Measurements from ENCODE around the gene SCNN1G. TPM values are rescaled to one million over a fixed set of nuclear protein-coding genes. Genes with fewer than 3 reads are reported as not detected.

Gene SCNN1G
- total RNA-seq, 1 experiment from 2014 or later, result 1.3 TPM

DNA sequence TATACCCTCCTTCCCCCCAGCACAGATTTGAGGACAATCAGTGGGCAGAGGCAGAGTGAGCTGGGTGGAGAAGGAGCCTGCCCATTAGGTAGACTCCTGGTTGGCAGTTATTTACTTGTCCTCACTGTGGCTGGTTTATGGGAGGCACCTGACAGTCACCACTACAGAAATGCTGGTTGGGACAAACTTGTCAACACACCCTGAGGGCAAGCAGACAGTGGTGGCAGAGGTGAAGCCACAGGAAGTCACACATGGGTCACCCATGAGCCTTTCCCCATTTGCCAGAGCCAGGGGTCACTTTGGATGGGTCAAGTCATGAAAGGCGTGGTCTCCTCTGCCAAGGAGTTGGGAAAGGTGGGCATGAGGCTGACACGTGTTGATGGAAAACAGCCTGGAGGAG is 6.4 kb downstream of the SCNN1G start:
- TF ChIP-seq TEAD4 (CRISPR knock-in tag; IDR thresholded peaks at IDR 0.05), result no peak
- no peak for TF ChIP-seq FOXJ3 (CRISPR knock-in tag; IDR thresholded peaks at IDR 0.05; ENCODE audit: borderline replicate concordance)
- no peak for TF ChIP-seq E2F1 (CRISPR knock-in tag; IDR thresholded peaks at IDR 0.05)
- TF ChIP-seq, protein P1, sequence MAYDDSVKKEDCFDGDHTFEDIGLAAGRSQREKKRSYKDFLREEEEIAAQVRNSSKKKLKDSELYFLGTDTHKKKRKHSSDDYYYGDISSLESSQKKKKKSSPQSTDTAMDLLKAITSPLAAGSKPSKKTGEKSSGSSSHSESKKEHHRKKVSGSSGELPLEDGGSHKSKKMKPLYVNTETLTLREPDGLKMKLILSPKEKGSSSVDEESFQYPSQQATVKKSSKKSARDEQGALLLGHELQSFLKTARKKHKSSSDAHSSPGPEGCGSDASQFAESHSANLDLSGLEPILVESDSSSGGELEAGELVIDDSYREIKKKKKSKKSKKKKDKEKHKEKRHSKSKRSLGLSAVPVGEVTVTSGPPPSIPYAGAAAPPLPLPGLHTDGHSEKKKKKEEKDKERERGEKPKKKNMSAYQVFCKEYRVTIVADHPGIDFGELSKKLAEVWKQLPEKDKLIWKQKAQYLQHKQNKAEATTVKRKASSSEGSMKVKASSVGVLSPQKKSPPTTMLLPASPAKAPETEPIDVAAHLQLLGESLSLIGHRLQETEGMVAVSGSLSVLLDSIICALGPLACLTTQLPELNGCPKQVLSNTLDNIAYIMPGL (CRISPR knock-in tag; IDR thresholded peaks at IDR 0.05), result no peak
- no peak for TF ChIP-seq MAX (CRISPR knock-in tag; IDR thresholded peaks at IDR 0.05)
- no peak for TF ChIP-seq SOX15 (CRISPR knock-in tag; IDR thresholded peaks at IDR 0.05)
- TF ChIP-seq, protein P2, sequence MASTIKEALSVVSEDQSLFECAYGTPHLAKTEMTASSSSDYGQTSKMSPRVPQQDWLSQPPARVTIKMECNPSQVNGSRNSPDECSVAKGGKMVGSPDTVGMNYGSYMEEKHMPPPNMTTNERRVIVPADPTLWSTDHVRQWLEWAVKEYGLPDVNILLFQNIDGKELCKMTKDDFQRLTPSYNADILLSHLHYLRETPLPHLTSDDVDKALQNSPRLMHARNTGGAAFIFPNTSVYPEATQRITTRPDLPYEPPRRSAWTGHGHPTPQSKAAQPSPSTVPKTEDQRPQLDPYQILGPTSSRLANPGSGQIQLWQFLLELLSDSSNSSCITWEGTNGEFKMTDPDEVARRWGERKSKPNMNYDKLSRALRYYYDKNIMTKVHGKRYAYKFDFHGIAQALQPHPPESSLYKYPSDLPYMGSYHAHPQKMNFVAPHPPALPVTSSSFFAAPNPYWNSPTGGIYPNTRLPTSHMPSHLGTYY (CRISPR knock-in tag; IDR thresholded peaks at IDR 0.05), result no peak
- TF ChIP-seq NR3C1 (CRISPR knock-in tag; conservative IDR thresholded peaks at IDR 0.05; ENCODE audit: low read depth), result no peak
- TF ChIP-seq AFF4 (CRISPR knock-in tag; IDR thresholded peaks at IDR 0.05; ENCODE audit: borderline replicate concordance), result no peak
- TF ChIP-seq NFYB (CRISPR knock-in tag; conservative IDR thresholded peaks at IDR 0.05; ENCODE audit: low read depth), result no peak
- no peak for TF ChIP-seq RELA (CRISPR knock-in tag; IDR thresholded peaks at IDR 0.05; ENCODE audit: borderline replicate concordance)
- no peak for TF ChIP-seq KAT7 (CRISPR knock-in tag; IDR thresholded peaks at IDR 0.05; ENCODE audit: borderline replicate concordance)
- TF ChIP-seq CBFB (CRISPR knock-in tag; IDR thresholded peaks at IDR 0.05; ENCODE audit: low read depth), result no peak
- TF ChIP-seq PRDM15 (CRISPR knock-in tag; IDR thresholded peaks at IDR 0.05), result no peak
- no peak overlapping the region for H3K4me3 Mint-ChIP-seq
- ATAC-seq, result no peak
- no peaks in the 10 kb centered on the region for H3K36me3 Mint-ChIP-seq
- no peaks in the 10 kb centered on the region for H3K9me3 Mint-ChIP-seq
- H3K27me3 Mint-ChIP-seq (ENCODE audit: low read depth), result peaks cover 19% of the 10 kb centered on the region
- no peak overlapping the region for H3K27ac Mint-ChIP-seq
- peaks cover 11% of the 10 kb centered on the region for H3K4me1 Mint-ChIP-seq
- POLR2A ChIA-PET, result no interaction called here
- CTCF ChIA-PET, result no interaction called here
- no peak for DNase-seq (ENCODE audit: low spot score)

All from WTC11 (cell line).